PC-3 (cell line): ENCODE measurements around the gene PRKAR2A. TPM values are rescaled to one million over a fixed set of nuclear protein-coding genes. Genes with fewer than 3 reads are reported as not detected.

Source experiments
- ATAC-seq: fragments of 200-7000 bp; cut with Tn5 transposase; 2 replicates; pipeline ENCODE4 v1.9.1; 2020; ENCODE audit warnings: mild to moderate bottlenecking, moderate library complexity
- BruUV-seq: library from RNA; stranded (reverse); fragments of 400-500 nt; replicated peaks from 2 replicates; lab custom pipeline; 2021; lab: Mats Ljungman, UMichigan
- CTCF ChIA-PET: fragments of 300-600 bp; sonication (Branson Sonifier 250); formaldehyde crosslinking; loops from one replicate; lab custom pipeline; 2022; ENCODE audit warnings: antibody characterized with exemption; lab: Charles Lee
- POLR2A ChIA-PET: fragments of 300-600 bp; sonication (Branson Sonifier 250); formaldehyde crosslinking; loops from one replicate; lab custom pipeline; 2022; ENCODE audit warnings: antibody characterized with exemption; ENCODE audit not compliant: unreplicated experiment; lab: Charles Lee
- DNase-seq: peaks from one replicate; pipeline ENCODE4 v3.0.0-alpha.2; 2015
- H2AFZ ChIP-seq: fragments of 300-600 bp; sonication (generic); 2 replicates; pipeline ENCODE4 v1.6.0; 2016; ENCODE audit warnings: antibody characterized with exemption, low read length
- H3F3A ChIP-seq: fragments of 300-600 bp; sonication (generic); one replicate; pipeline ENCODE4 v1.6.0; 2017; ENCODE audit warnings: antibody characterized with exemption, low read length, control low read depth, mild to moderate bottlenecking; ENCODE audit not compliant: unreplicated experiment
- H3K27ac ChIP-seq: fragments of 300-600 bp; sonication (generic); 2 replicates; pipeline ENCODE4 v1.5.1; 2016; ENCODE audit warnings: mild to moderate bottlenecking, low read length
- H3K27me3 ChIP-seq: fragments of 300-600 bp; sonication (generic); 2 replicates; pipeline ENCODE4 v1.6.1; 2016; ENCODE audit warnings: low read length, mixed read lengths
- H3K36me3 ChIP-seq: fragments of 300-600 bp; sonication (generic); 2 replicates; pipeline ENCODE4 v1.6.1; 2016; ENCODE audit warnings: low read depth, mixed run types, low read length, mixed read lengths
- H3K4me1 ChIP-seq: fragments of 300-600 bp; sonication (generic); 2 replicates; pipeline ENCODE4 v1.5.1; 2016; ENCODE audit warnings: low read length; ENCODE audit not compliant: insufficient read depth
- H3K4me2 ChIP-seq: fragments of 300-600 bp; sonication (generic); 2 replicates; pipeline ENCODE4 v1.6.0; 2016; ENCODE audit warnings: low read length
- H3K4me3 ChIP-seq: fragments of 300-600 bp; sonication (generic); 2 replicates; pipeline ENCODE4 v1.5.1; 2016; ENCODE audit warnings: mild to moderate bottlenecking, low read length, mixed read lengths
- H3K79me2 ChIP-seq: fragments of 300-600 bp; sonication (generic); 2 replicates; pipeline ENCODE4 v1.6.1; 2017; ENCODE audit warnings: low read length, mixed read lengths
- H3K9ac ChIP-seq: fragments of 300-600 bp; sonication (generic); 2 replicates; pipeline ENCODE4 v1.6.0; 2016; ENCODE audit warnings: mild to moderate bottlenecking, low read length
- H3K9me2 ChIP-seq: fragments of 300-600 bp; sonication (generic); replicated peaks from 2 replicates; pipeline ENCODE4 v1.6.1; 2016; ENCODE audit warnings: mixed run types, low read length, mixed read lengths
- H3K9me3 ChIP-seq: fragments of 300-600 bp; sonication (generic); 2 replicates; pipeline ENCODE4 v1.6.1; 2016; ENCODE audit warnings: low read length, mixed read lengths
- H4K20me1 ChIP-seq: fragments of 300-600 bp; sonication (generic); 2 replicates; pipeline ENCODE4 v1.6.1; 2016; ENCODE audit warnings: low read length, mixed read lengths
- CTCF ChIP-seq: fragments of 300-600 bp; sonication (generic); conservative IDR thresholded peaks from 2 replicates; pipeline ENCODE4 v1.5.1; 2017; ENCODE audit warnings: antibody characterized with exemption, low read depth, mild to moderate bottlenecking, low read length
- EZH2 ChIP-seq: fragments of 300-600 bp; sonication (generic); IDR thresholded peaks from one replicate; pipeline ENCODE4 v1.6.1; 2017; ENCODE audit warnings: antibody characterized with exemption, mild to moderate bottlenecking, low read length; ENCODE audit not compliant: unreplicated experiment
- EZH2phosphoT487 ChIP-seq: fragments of 300-600 bp; sonication (generic); IDR thresholded peaks from 2 replicates; pipeline ENCODE4 v1.6.1; 2018; ENCODE audit warnings: mild to moderate bottlenecking, antibody characterized with exemption, low read length, borderline replicate concordance
- intact Hi-C: fragments of 100-400 bp; cut with micrococcal nuclease; formaldehyde crosslinking; loops from 2 replicates; pipeline ENCODE4 v1.9.0; 2023
- total RNA-seq: library from RNA; depleted of rRNA; stranded (reverse); fragments of >200 nt; gene quantifications from 2 replicates; pipeline ENCODE4 v1.2.3, GENCODE V29; 2014

The PRKAR2A gene
- total RNA-seq, 1 experiment from 2014 or later, result 68.1 TPM

GRCh38 chr3:48700731-48701405, 146.8 kb downstream of the PRKAR2A start:
- Histone ChIP-seq H3K27ac (no peak overlapping the region), H3K4me3 (no peak overlapping the region), H3K27me3 (no peaks in the 10 kb centered on the region), H3K9ac (no peak overlapping the region), H2AFZ (no peak overlapping the region), H3K9me2 (no peaks in the 10 kb centered on the region), H3K79me2 (peaks cover 96% of the 10 kb centered on the region), H3K4me2 (no peak overlapping the region), H3K4me1 (peaks cover 11% of the 10 kb centered on the region; the same call in 1 of the 2 replicates), H4K20me1 (peaks cover 58% of the 10 kb centered on the region), H3K36me3 (peaks cover 47% of the 10 kb centered on the region), H3F3A (no peaks in the 10 kb centered on the region), H3K9me3 (no peaks in the 10 kb centered on the region)
- ChIA-PET POLR2A (no interaction called here), CTCF (no interaction called here)
- intact Hi-C loops, result no loop called here
- BruUV-seq, result no TSS peak
- TF ChIP-seq EZH2phosphoT487, result no peak
- TF ChIP-seq CTCF, result no peak
- no peak for TF ChIP-seq EZH2
- no peak for DNase-seq
- no peak; the same call in none of the 2 replicates for ATAC-seq

GRCh38 chr3:48698891-48699290, 148.8 kb downstream of the PRKAR2A start:
- no peaks in the 10 kb centered on the region for H3F3A ChIP-seq
- H3K79me2 ChIP-seq, result peaks cover 90% of the 10 kb centered on the region
- TF ChIP-seq EZH2 (no peak), CTCF (no peak), EZH2phosphoT487 (no peak)
- no peak overlapping the region for H2AFZ ChIP-seq
- ChIA-PET CTCF (no interaction called here), POLR2A (no interaction called here)
- intact Hi-C loops, result loop anchor here (2.0 kb wide), 1 partner anchor 42 kb away; no protein-coding TSS in a partner anchor
- ATAC-seq (no peak), DNase-seq (no peak)
- peaks cover 61% of the 10 kb centered on the region for H4K20me1 ChIP-seq
- no peaks in the 10 kb centered on the region for H3K27me3 ChIP-seq
- no peaks in the 10 kb centered on the region for H3K9me3 ChIP-seq
- peaks cover 53% of the 10 kb centered on the region for H3K36me3 ChIP-seq
- H3K27ac ChIP-seq, result no peak overlapping the region
- H3K4me2 ChIP-seq, result no peak overlapping the region
- H3K4me3 ChIP-seq, result no peak overlapping the region
- no peak overlapping the region for H3K9ac ChIP-seq
- H3K9me2 ChIP-seq, result no peaks in the 10 kb centered on the region
- no TSS peak for BruUV-seq
- peaks cover 22% of the 10 kb centered on the region; the same call in 1 of the 2 replicates for H3K4me1 ChIP-seq

- peaks cover 22% of the 10 kb centered on the region; the same call in 1 of the 2 replicates for H3K4me1 ChIP-seq
- ChIA-PET POLR2A (no interaction called here), CTCF (interaction anchor here (0.6 to 1.1 kb wide), 3 partner anchors 11 to 248 kb away, joined by 3 to 4 read pairs (median 3); no protein-coding TSS in a partner anchor)
- no peaks in the 10 kb centered on the region for H3F3A ChIP-seq
- H3K27me3 ChIP-seq, result no peaks in the 10 kb centered on the region
- no peaks in the 10 kb centered on the region for H3K9me2 ChIP-seq
- peaks cover 63% of the 10 kb centered on the region for H4K20me1 ChIP-seq
- no peak overlapping the region for H3K27ac ChIP-seq
- peaks cover 61% of the 10 kb centered on the region for H3K36me3 ChIP-seq
- H3K79me2 ChIP-seq, result peaks cover 88% of the 10 kb centered on the region
- H2AFZ ChIP-seq, result no peak overlapping the region
- no peaks in the 10 kb centered on the region for H3K9me3 ChIP-seq
- DNase-seq (peak; percentile 31), ATAC-seq (peak; percentile 27)
- no peak overlapping the region for H3K4me2 ChIP-seq
- no peak overlapping the region for H3K4me3 ChIP-seq
- TF ChIP-seq EZH2 (no peak), CTCF (peak; percentile 44; the same call in 1 of the 2 replicates)
- BruUV-seq, result no TSS peak
- no peak overlapping the region for H3K9ac ChIP-seq
- intact Hi-C loops, result loop anchor here (2.0 kb wide), 1 partner anchor 43 kb away; no protein-coding TSS in a partner anchor
These were observed 149.7 kb downstream of the PRKAR2A start for GRCh38 chr3:48697952-48698351.
